Activated naive CD8-positive, alpha-beta T cell treated with anti-CD3 and anti-CD28 coated beads for 36 hours (primary cell): ENCODE results near the gene ABCG2. TPM values are rescaled to one million over a fixed set of nuclear protein-coding genes. Genes with fewer than 3 reads are reported as not detected.
"Not testable (repeated sequence)": the region's sequence is repeated elsewhere in the genome, so short reads cannot be mapped to it uniquely, and the experiment has no call there.

Experiments used
- DNase-seq: peaks from one replicate; pipeline ENCODE4 v3.0.0; 2021
- H3K27ac Mint-ChIP-seq: one replicate; pipeline ENCODE4 v1.8.0; 2022; ENCODE audit warnings: mild to moderate bottlenecking, moderate library complexity, mixed read lengths
- H3K27me3 Mint-ChIP-seq: one replicate; pipeline ENCODE4 v1.8.0; 2022; ENCODE audit warnings: mild to moderate bottlenecking, mixed read lengths
- H3K36me3 Mint-ChIP-seq: one replicate; pipeline ENCODE4 v1.8.0; 2021; ENCODE audit warnings: mild to moderate bottlenecking, mixed read lengths
- H3K4me1 Mint-ChIP-seq: one replicate; pipeline ENCODE4 v1.8.0; 2021; ENCODE audit warnings: mixed read lengths
- H3K4me3 Mint-ChIP-seq: one replicate; pipeline ENCODE4 v1.8.0; 2022; ENCODE audit warnings: mild to moderate bottlenecking, moderate library complexity, mixed read lengths
- H3K9me3 Mint-ChIP-seq: one replicate; pipeline ENCODE4 v1.8.0; 2022; ENCODE audit warnings: mixed read lengths
- total RNA-seq, 2 experiments: library from RNA; stranded (reverse); gene quantifications; one replicate each; pipeline ENCODE4 v1.2.3, GENCODE V29; 2021

ABCG2 gene
- total RNA-seq, 2 experiments from 2014 or later: 0.66 to 0.78 TPM

DNA sequence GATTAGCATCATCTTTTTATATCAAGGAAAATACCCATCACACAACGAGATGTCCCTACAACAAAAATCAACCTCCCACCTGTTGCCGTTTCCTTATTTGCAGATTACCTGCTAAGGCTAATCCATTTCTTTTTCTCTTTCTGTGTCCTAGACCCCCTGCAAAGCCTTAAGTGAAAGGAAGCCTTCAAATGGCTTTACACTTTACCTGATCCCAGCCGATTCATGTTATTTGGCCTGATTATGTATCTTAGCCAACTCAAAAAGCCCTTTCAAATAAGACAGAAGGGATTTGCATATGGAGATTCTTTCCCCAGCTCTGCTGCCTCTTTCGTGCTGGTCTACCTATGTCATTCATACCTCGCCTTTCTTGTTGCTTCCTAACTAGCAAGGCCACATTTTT is 14.4 kb downstream of the ABCG2 start:
- H3K27me3 Mint-ChIP-seq: peaks cover 22% of the 10 kb centered on the region
- no peaks in the 10 kb centered on the region for H3K9me3 Mint-ChIP-seq
- H3K27ac Mint-ChIP-seq: no peak overlapping the region
- no peaks in the 10 kb centered on the region for H3K4me1 Mint-ChIP-seq
- no peaks in the 10 kb centered on the region for H3K36me3 Mint-ChIP-seq
- H3K4me3 Mint-ChIP-seq: no peak overlapping the region
- DNase-seq: no peak

DNA sequence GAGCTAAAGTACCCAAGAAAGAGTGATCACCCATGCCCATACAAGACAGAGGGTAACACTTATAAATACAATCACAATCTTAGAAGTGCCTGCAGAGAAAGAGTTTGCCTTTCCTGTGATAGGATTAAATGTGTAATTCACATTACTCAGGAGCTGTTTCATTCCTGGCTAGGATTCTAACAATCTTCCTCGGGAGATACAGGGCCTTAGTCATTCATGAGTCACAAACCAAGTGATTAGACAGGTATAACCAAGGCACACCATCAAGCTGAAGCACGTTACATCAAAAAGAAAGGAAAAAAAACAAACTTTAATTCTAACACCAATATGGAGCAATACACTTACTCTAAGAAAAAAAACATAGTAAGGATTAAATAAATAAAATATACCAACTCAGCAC is 14.9 kb downstream of the ABCG2 start:
- Mint-ChIP-seq H3K9me3 (no peaks in the 10 kb centered on the region), H3K36me3 (no peaks in the 10 kb centered on the region), H3K4me1 (no peaks in the 10 kb centered on the region), H3K27me3 (peaks cover 22% of the 10 kb centered on the region), H3K4me3 (no peak overlapping the region), H3K27ac (no peak overlapping the region)
- DNase-seq: no peak

DNA sequence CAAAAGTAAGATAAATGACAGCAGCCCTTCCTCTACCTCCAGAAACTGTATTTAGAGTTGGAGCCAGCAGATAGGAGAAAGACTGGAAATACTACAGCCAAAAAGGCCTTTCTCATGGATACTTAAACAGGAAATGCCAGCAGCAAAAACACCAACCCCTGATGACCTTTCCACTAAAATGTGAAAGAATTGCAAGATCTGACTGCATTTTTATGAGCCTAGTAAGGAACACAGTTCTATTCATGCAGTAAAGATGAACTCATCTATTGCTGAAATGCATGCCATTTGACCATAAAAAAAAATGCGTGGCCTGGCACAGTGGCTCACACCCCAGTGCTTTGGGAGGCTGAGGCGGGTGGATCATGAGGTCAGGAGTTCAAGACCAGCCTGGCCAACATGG is 19.9 kb downstream of the ABCG2 start:
- H3K27me3 Mint-ChIP-seq: peaks cover 11% of the 10 kb centered on the region
- H3K36me3 Mint-ChIP-seq: no peaks in the 10 kb centered on the region
- H3K4me3 Mint-ChIP-seq: no peak overlapping the region
- no peaks in the 10 kb centered on the region for H3K9me3 Mint-ChIP-seq
- no peaks in the 10 kb centered on the region for H3K4me1 Mint-ChIP-seq
- no peak for DNase-seq
- H3K27ac Mint-ChIP-seq: no peak overlapping the region

DNA sequence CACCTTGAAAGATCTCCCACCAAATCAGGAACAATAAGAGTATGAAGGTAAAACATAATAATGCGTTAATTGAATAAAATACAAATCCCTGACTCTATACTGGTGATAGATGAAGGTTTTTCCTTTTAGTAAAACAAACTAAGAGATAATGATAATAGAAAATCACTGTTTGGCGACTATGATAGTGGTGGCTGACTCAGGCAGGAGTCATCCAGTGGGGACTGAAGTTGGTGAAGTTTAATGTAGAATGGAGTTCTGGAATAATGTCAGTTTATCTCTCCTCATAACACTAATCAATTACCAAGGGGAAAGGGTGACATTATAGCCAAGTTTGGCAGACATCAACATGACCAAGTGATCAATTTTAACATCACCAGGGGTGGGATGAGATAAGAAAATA is 21.3 kb downstream of the ABCG2 start:
- peaks cover 11% of the 10 kb centered on the region for H3K27me3 Mint-ChIP-seq
- H3K4me1 Mint-ChIP-seq: no peaks in the 10 kb centered on the region
- H3K9me3 Mint-ChIP-seq: no peaks in the 10 kb centered on the region
- DNase-seq: no peak
- no peak overlapping the region for H3K4me3 Mint-ChIP-seq
- H3K27ac Mint-ChIP-seq: peak overlapping the region; percentile 50
- H3K36me3 Mint-ChIP-seq: no peaks in the 10 kb centered on the region

DNA sequence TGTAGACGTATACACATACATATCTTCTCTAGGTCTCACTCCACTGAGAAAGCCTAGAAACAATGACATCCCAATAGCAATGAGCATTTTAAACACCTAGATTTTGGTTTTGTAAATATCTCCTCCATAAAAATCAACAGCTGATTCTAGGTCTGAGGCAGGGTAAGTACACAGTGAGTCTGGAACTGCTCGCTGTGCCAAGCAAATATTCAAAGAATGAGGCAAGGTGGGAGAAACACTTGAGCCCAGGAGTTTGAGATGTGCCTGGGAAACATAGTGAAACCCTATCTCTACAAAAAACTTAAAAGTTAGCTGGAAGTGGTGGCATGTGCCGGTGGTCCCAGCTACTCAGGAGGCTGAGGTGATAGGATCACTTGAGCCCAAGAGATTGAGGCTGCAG is 22.2 kb downstream of the ABCG2 start:
- Mint-ChIP-seq H3K9me3 (no peaks in the 10 kb centered on the region), H3K27ac (no peak overlapping the region), H3K36me3 (no peaks in the 10 kb centered on the region), H3K4me3 (no peak overlapping the region), H3K4me1 (no peaks in the 10 kb centered on the region), H3K27me3 (peaks cover 7% of the 10 kb centered on the region)
- no peak for DNase-seq

DNA sequence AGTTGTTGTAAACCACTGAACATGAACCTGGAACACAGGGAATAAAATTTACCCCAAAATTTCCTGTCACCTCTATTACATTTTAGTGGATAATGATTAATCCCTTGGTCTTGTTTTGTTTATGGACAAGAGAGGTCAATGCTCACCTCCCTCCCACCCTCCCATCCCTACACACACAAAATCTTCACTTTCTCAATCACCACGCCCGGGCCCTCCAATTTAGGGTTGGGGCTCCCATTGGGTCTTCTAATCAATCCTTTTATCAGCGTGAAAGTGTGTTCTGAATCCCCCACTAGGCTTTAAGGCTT is 23.1 kb downstream of the ABCG2 start:
- DNase-seq: no peak
- H3K4me1 Mint-ChIP-seq: no peaks in the 10 kb centered on the region
- no peaks in the 10 kb centered on the region for H3K9me3 Mint-ChIP-seq
- no peak overlapping the region for H3K4me3 Mint-ChIP-seq
- H3K27me3 Mint-ChIP-seq: peaks cover 3% of the 10 kb centered on the region
- no peaks in the 10 kb centered on the region for H3K36me3 Mint-ChIP-seq
- no peak overlapping the region for H3K27ac Mint-ChIP-seq

DNA sequence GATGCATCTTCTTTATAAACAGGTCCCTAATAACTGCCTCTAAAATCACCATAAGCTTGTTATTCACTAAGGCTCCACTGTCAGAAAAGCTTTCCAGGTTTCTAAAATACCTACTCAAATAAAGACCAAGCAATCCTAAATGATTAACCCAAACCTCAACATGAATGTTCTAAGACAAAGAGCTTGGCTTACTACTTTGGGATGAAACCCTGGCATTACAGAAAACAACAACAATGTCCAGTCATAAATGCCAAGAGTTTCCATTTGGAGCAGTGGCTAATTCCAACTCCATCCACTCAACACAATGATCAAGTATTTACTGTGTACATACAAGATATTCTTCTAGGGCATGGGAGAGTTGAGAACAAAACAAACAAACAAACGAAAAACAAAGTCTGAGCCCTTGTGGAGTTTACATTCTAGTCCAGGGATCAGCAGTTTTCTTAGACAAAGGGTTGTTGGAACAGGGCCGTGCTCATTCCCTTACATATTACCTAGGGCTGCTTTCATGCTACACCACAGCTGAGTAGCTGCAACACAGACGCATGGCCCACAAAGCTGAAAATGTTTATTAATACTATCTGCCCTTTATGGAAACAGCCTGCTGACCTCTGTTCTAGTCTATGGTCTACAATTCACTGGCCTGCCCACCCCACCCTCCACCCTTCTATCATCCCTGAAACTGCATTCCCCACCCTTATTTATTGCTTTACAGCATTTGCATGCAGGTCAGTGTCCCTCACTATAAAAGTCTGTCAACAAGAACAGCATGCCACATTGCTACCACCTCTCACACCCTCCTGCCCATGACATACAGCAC is 23.7 kb downstream of the ABCG2 start:
- Mint-ChIP-seq H3K27ac (no peak overlapping the region), H3K27me3 (peaks cover 3% of the 10 kb centered on the region), H3K36me3 (no peaks in the 10 kb centered on the region), H3K4me1 (no peaks in the 10 kb centered on the region), H3K4me3 (no peak overlapping the region), H3K9me3 (no peaks in the 10 kb centered on the region)
- no peak for DNase-seq

DNA sequence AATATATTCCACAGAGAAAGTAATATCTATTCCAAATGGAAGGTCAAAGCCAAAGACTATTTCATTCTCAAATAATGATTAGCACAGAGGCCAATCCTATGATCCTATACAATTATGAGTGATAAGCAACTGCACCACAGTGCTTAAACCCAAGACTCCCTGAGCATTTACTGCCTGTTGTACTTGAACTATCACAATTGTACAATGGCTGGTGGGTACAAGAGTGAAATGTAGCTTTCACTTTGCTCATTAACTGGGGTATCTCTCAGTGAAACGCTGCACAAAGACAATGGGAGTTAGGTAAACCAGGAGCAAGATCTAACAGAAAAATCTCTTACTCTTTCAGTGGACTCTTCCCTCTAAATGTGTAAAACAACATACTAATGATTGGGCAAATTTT is 24.3 kb downstream of the ABCG2 start:
- Mint-ChIP-seq H3K9me3 (no peaks in the 10 kb centered on the region), H3K4me3 (no peak overlapping the region), H3K27me3 (peaks cover 3% of the 10 kb centered on the region), H3K27ac (no peak overlapping the region), H3K4me1 (no peaks in the 10 kb centered on the region), H3K36me3 (no peaks in the 10 kb centered on the region)
- no peak for DNase-seq

DNA sequence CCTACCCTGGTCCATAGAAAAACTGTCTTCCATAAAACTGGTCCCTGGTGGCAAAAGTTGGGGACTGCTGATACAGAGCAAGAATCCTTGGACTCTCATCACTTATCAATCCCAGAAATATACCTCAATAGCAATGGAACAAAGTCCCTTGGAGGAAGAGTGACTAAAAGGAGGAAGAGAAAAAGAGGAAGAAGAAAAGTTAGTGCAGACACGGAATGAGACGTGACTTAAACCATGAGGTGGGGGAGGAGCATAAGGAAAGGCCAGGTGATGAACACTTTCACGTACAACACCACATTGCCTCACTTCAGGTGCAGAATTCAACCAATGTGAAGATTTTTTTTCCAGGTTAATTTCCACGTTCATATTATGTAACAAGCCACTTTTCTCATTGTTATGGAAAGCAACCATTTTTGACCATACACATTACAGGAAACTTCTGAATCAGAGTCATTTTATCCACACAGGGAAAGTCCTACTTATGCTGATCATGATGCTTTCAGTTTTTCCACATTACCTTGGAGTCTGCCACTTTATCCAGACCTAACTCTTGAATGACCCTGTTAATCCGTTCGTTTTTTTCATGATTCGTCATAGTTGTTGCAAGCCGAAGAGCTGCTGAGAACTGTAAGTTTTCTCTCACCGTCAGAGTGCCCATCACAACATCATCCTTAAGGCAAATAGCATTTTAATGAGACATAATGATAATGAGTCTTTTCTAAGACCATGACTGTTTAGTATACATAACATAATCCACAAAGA is 27.7 kb downstream of the ABCG2 start:
- Mint-ChIP-seq H3K4me1 (no peaks in the 10 kb centered on the region), H3K27me3 (peaks cover 5% of the 10 kb centered on the region), H3K9me3 (peaks cover 5% of the 10 kb centered on the region), H3K36me3 (no peaks in the 10 kb centered on the region), H3K27ac (no peak overlapping the region), H3K4me3 (no peak overlapping the region)
- no peak for DNase-seq

DNA sequence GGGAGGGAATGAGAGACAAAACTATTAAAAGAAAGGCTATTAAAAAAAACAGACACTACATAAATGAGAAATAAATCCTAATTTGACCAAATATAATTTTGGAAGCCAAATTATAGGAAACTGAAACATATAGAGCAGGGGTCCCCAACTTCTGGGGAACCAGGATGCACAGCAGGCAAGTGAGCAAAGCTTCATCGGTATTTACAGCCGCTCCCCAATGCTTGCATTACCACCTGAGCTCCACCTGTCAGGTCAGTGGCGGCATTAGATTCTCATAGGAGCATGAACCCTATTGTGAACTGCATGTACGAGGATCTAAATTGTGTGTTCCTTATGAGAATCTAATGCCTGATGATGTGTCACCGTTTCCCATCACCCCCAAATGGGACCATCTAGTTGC is 28.4 kb downstream of the ABCG2 start:
- Mint-ChIP-seq H3K4me3 (no peak overlapping the region), H3K36me3 (no peaks in the 10 kb centered on the region)

DNA sequence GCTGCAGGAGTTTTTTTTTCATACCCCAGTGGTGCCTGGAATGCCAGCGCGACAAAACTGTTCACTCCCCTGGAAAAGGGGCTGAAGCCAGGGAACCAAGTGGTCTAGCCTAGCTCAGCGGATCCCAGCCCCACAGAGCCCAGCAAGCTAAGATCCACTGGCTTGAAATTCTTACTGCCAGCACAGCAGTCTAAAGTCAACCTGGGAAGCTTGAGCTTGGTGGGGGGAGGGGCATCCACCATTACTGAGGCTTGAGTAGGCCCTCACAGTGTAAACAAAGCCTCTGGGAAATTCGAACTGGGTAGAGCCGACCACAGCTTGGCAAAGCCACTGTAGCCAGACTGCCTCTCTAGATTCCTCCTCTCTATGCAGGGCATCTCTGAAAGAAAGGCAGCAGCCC is 36.2 kb downstream of the ABCG2 start:
- not testable (repeated sequence) for H3K27ac Mint-ChIP-seq, H3K4me1 Mint-ChIP-seq, H3K4me3 Mint-ChIP-seq, DNase-seq, H3K27me3 Mint-ChIP-seq
- peaks cover 27% of the 10 kb centered on the region for H3K9me3 Mint-ChIP-seq
- peaks cover 15% of the 10 kb centered on the region for H3K36me3 Mint-ChIP-seq

More for the DNA sequence above, 28.4 kb downstream of the ABCG2 start:
- DNase-seq: no peak
- H3K27me3 Mint-ChIP-seq: peaks cover 5% of the 10 kb centered on the region
- peaks cover 5% of the 10 kb centered on the region for H3K9me3 Mint-ChIP-seq
- no peak overlapping the region for H3K27ac Mint-ChIP-seq
- no peaks in the 10 kb centered on the region for H3K4me1 Mint-ChIP-seq

DNA sequence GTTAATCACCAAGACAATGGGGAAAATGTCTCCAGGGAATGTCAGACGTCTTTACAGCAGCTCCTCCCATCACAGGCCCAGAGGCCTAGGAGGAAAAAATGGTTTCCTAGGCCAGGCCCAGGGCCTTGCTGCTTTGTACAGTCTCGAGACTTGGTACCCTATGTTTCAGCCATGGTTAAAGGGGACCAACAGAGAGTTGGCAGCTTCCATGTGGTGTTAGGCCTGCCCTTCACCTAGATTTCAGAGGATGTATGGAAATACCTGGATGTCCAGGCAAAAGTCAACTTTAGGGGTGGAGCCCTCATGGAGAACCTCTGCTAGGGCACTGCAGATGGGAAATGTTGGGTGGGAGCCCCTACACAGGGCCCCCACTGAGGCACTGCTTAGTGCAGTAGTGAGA is 38.5 kb downstream of the ABCG2 start:
- peaks cover 22% of the 10 kb centered on the region for H3K9me3 Mint-ChIP-seq
- H3K4me3 Mint-ChIP-seq: no peak overlapping the region
- no peak for DNase-seq
- no peaks in the 10 kb centered on the region for H3K27me3 Mint-ChIP-seq
- no peak overlapping the region for H3K27ac Mint-ChIP-seq
- H3K36me3 Mint-ChIP-seq: peaks cover 15% of the 10 kb centered on the region
- no peaks in the 10 kb centered on the region for H3K4me1 Mint-ChIP-seq

DNA sequence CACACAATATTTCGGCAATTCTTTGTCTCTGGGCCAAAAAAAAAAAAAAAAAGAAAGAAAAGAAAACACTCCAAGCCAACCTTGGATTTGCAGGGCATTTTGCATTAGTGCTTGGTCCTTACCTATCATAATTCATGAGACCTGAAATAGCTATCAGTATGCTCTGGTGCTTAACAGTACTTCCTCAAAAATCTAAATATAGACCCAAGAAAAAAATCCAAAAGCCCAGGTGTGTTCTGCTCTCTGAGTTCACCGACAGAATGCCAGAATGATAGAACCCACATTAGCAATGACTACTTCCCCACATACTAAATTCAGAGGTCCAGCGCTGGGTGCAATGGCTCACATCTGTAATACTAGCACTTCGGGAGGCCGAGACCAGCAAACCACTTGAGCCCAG is 42.9 kb downstream of the ABCG2 start:
- DNase-seq: no peak
- peaks cover 17% of the 10 kb centered on the region for H3K9me3 Mint-ChIP-seq
- no peak overlapping the region for H3K4me3 Mint-ChIP-seq
- no peak overlapping the region for H3K27ac Mint-ChIP-seq
- peaks cover 6% of the 10 kb centered on the region for H3K36me3 Mint-ChIP-seq
- no peaks in the 10 kb centered on the region for H3K27me3 Mint-ChIP-seq
- no peaks in the 10 kb centered on the region for H3K4me1 Mint-ChIP-seq

DNA sequence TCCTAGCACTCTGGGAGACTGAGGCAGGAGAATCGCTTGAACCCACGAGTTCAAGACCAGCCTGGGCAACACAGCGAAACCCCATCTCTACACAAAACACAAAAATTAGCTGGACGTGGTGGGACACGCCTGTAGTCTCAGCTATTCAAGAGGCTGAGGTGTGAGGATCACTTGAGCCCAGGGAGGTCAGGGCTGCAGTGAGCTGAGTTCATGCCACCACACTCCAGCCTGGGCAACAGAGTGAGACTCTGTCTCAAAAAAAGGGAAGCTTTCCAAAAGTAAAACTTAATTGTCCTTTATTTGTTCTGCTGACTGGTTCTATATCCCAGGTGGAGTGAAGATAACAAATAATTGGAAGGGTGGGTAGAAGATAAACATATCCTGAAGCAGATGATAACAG is 45.6 kb downstream of the ABCG2 start:
- H3K9me3 Mint-ChIP-seq: no peaks in the 10 kb centered on the region
- no peaks in the 10 kb centered on the region for H3K4me1 Mint-ChIP-seq
- H3K27me3 Mint-ChIP-seq: no peaks in the 10 kb centered on the region
- no peak overlapping the region for H3K27ac Mint-ChIP-seq
- no peak overlapping the region for H3K4me3 Mint-ChIP-seq
- H3K36me3 Mint-ChIP-seq: no peaks in the 10 kb centered on the region
- no peak for DNase-seq

DNA sequence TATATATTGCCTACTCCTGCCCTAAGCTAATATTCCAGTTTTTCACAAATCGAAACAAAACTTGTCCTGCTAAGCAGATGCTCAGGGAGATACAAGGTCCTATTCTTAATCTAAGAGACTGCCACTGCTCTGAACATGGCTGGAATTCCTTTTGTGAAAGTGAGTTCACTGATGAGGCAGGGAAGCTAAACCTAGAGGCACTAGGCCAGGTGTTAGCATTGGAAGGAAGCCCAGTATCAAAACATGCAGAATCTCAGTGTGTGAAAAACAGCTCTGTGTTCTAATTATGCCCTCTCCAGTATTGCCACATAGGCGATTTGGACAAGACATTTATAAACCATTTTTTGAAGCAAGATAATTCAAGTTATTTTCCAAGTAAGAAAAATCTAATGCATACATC is 47.6 kb downstream of the ABCG2 start:
- Mint-ChIP-seq H3K4me3 (no peak overlapping the region), H3K4me1 (peaks cover 8% of the 10 kb centered on the region), H3K9me3 (no peaks in the 10 kb centered on the region), H3K27me3 (peaks cover 1% of the 10 kb centered on the region), H3K36me3 (no peaks in the 10 kb centered on the region), H3K27ac (no peak overlapping the region)
- no peak for DNase-seq
